Measurements from ENCODE around the gene SLC6A3.
"Not testable (repeated sequence)": the region's sequence is repeated elsewhere in the genome, so short reads cannot be mapped to it uniquely, and the experiment has no call there.

Gene SLC6A3

DNA sequence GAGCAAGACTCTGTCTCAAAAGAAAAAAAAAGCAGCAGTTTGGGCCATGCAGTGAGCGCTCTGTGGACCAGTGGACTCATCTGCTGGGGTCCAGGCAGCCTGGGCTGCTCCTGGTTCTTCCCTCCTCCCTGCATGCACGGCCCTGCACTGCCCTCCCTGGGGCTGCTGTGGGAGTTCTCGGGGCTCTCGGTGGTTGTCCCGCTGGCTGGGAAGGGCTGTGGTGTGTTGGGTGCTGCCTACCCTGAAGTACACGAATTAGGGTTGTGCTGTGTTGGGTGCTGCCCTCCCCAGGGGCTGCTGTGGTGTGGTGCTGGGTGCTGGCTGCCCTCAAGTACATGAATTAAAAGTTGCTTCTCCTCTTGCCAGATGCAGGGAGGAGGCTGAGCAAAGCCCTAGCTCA is 82.1 kb downstream of the SLC6A3 start:
- no peaks in the 10 kb centered on the region for H4K20me1 ChIP-seq (ENCODE audit: insufficient read depth)
- H3K4me1 ChIP-seq (ENCODE audit: low read depth, poor library complexity, severe bottlenecking) = no peaks in the 10 kb centered on the region
- H3K36me3 ChIP-seq (ENCODE audit: insufficient read depth) = no peaks in the 10 kb centered on the region
- no peaks in the 10 kb centered on the region for H3K79me2 ChIP-seq (ENCODE audit: insufficient read depth, low read depth)
- H3K4me2 ChIP-seq = no peak overlapping the region
- H3K27ac ChIP-seq = no peak overlapping the region
- H2AFZ ChIP-seq (ENCODE audit: low read depth) = no peak overlapping the region
- no peak overlapping the region for H3K4me3 ChIP-seq (IDR thresholded peaks at IDR 0.05; ENCODE audit: insufficient read depth, low read depth, low read length)
- no peaks in the 10 kb centered on the region; the same call in 1 of the 2 replicates for H3K27me3 ChIP-seq (ENCODE audit: insufficient read depth, low read depth)
- H3K9ac ChIP-seq = no peak overlapping the region
- no peak for TF ChIP-seq CTCF (conservative IDR thresholded peaks at IDR 0.05; ENCODE audit: low read depth, low read length)

DNA sequence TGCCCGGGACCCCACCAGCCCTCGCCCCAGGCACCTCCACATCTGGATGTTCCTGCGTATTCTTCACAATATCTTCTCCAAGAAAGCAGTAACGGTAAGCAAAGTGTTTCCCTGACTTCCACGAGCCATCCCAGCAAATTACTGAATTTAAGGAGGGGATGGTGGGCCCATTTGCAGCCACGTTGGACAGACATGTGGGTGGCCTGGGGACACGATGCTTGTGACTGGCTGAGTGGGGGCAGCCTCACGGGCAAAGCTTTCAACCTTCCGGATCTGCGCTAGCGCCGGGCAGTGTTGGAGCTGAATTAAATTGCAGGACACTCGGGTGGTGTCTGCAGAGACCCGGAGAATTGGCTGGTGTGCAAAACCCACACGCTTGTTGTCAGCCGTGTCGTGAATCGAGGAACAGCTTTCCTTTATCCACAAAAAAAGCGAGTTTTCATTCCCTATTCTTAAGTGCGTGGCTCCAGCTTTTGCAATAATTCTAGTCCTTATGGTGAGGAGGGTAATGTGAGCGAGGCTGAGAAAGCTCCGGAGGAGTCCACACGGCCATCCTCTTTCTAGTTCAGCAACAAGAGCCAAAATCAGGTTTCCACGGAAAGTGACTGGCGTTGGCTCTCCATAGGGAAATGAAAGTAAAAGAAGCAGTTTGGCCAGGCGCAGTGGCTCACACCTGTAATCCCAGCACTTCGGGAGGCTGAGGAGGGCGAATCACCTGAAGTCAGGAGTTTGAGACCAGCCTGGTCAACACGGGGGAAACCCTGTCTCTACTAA is 82.8 kb downstream of the SLC6A3 start:
- Histone ChIP-seq H3K27me3 (ENCODE audit: insufficient read depth, low read depth) (no peaks in the 10 kb centered on the region; the same call in 1 of the 2 replicates), H3K27ac (no peak overlapping the region), H3K9ac (no peak overlapping the region), H4K20me1 (ENCODE audit: insufficient read depth) (no peaks in the 10 kb centered on the region), H2AFZ (ENCODE audit: low read depth) (no peak overlapping the region), H3K4me1 (ENCODE audit: low read depth, poor library complexity, severe bottlenecking) (no peaks in the 10 kb centered on the region), H3K36me3 (ENCODE audit: insufficient read depth) (no peaks in the 10 kb centered on the region), H3K4me3 (IDR thresholded peaks at IDR 0.05; ENCODE audit: insufficient read depth, low read depth, low read length) (no peak overlapping the region), H3K79me2 (ENCODE audit: insufficient read depth, low read depth) (no peaks in the 10 kb centered on the region), H3K4me2 (no peak overlapping the region)
- TF ChIP-seq CTCF (conservative IDR thresholded peaks at IDR 0.05; ENCODE audit: low read depth, low read length) = no peak

- Histone ChIP-seq H4K20me1 (ENCODE audit: insufficient read depth) (no peaks in the 10 kb centered on the region), H3K4me2 (no peak overlapping the region), H3K9ac (no peak overlapping the region), H3K4me1 (ENCODE audit: low read depth, poor library complexity, severe bottlenecking) (no peaks in the 10 kb centered on the region), H2AFZ (ENCODE audit: low read depth) (no peak overlapping the region), H3K27me3 (ENCODE audit: insufficient read depth, low read depth) (no peaks in the 10 kb centered on the region; the same call in 1 of the 2 replicates), H3K36me3 (ENCODE audit: insufficient read depth) (no peaks in the 10 kb centered on the region), H3K4me3 (IDR thresholded peaks at IDR 0.05; ENCODE audit: insufficient read depth, low read depth, low read length) (no peak overlapping the region), H3K79me2 (ENCODE audit: insufficient read depth, low read depth) (no peaks in the 10 kb centered on the region), H3K27ac (no peak overlapping the region)
- no peak for TF ChIP-seq CTCF (conservative IDR thresholded peaks at IDR 0.05; ENCODE audit: low read depth, low read length)
These were observed 84.4 kb downstream of the SLC6A3 start for GRCh38 chr5:1360861-1361260.

DNA sequence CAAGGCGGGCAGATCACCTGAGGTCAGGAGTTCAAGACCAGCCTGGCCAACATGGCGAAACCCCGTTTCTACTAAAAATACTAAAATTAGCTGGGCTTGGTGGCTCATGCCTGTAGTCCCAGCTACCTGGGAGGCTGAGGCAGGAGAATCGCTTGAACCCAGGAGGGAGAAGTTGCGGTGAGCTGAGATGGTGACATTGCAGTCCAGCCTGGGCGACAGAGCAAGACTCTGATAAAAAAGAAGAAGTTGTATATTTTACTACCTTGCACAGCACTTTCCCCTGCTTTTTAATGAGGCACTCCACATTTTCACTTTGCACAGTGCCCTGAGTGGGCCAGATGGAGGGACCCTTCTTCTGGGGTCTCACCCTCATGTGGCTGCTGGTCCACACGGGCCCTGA is 84.9 kb downstream of the SLC6A3 start:
- not testable (repeated sequence) for H3K79me2 ChIP-seq (ENCODE audit: insufficient read depth, low read depth); H3K36me3 ChIP-seq (ENCODE audit: insufficient read depth); H3K9ac ChIP-seq; H3K27me3 ChIP-seq (ENCODE audit: insufficient read depth, low read depth); H3K4me1 ChIP-seq (ENCODE audit: low read depth, poor library complexity, severe bottlenecking); H3K4me3 ChIP-seq (IDR thresholded peaks at IDR 0.05; ENCODE audit: insufficient read depth, low read depth, low read length); H3K4me2 ChIP-seq; H4K20me1 ChIP-seq (ENCODE audit: insufficient read depth); H2AFZ ChIP-seq (ENCODE audit: low read depth); H3K27ac ChIP-seq

DNA sequence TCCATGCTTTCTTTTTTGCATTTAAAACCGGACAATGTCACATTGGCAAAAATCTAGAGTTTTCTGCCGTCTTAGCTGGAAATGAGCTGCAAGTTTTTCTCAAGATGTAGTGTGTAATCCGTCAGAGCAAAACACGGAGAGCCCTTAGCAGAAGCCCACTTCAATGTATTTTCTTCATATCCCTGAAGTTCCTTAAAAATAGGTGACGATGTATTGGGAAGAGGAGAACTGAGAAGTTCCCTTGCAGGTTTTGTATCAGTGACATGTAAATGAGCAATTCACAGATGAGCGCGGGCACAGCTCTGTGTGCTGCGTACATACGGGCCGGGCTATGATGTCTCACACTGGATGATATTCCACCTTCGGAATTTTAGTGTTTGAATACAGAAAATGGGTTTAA is 85.5 kb downstream of the SLC6A3 start:
- Histone ChIP-seq H4K20me1 (ENCODE audit: insufficient read depth) (no peaks in the 10 kb centered on the region), H3K36me3 (ENCODE audit: insufficient read depth) (no peaks in the 10 kb centered on the region), H3K4me2 (no peak overlapping the region), H3K4me3 (IDR thresholded peaks at IDR 0.05; ENCODE audit: insufficient read depth, low read depth, low read length) (no peak overlapping the region), H3K9ac (no peak overlapping the region), H3K27ac (no peak overlapping the region), H2AFZ (ENCODE audit: low read depth) (no peak overlapping the region), H3K27me3 (ENCODE audit: insufficient read depth, low read depth) (no peaks in the 10 kb centered on the region; the same call in 1 of the 2 replicates), H3K4me1 (ENCODE audit: low read depth, poor library complexity, severe bottlenecking) (no peaks in the 10 kb centered on the region), H3K79me2 (ENCODE audit: insufficient read depth, low read depth) (no peaks in the 10 kb centered on the region)
- no peak for TF ChIP-seq CTCF (conservative IDR thresholded peaks at IDR 0.05; ENCODE audit: low read depth, low read length)
